Measurements from ENCODE around the gene CFC1. TPM values are rescaled to one million over a fixed set of nuclear protein-coding genes. Genes with fewer than 3 reads are reported as not detected.
"Not testable (repeated sequence)": the region's sequence is repeated elsewhere in the genome, so short reads cannot be mapped to it uniquely, and the experiment has no call there.

The CFC1 gene
- total and polyA plus RNA-seq, 2 experiments from 2014 or later: 52.6 to 59.1 TPM

DNA sequence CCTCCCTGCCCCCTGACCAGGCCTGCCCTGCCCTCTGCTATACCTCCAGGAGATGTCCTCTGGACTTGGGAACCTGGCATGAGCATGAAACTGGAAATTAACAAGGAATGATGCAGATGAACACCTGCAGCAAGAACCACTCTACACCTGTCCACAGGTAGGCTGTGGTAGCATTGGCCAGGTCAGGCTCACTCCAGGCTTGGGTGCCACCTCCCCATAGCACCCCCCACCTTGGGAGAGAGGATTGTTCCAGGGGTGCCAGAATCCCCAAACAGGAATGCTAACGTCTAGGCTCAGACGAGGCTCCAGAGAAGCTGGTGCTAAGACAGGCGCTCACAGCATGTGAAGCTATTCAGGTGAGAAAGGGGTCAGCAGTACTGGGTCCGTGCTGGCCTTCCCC, 5.4 kb downstream of the CFC1 start:
- H3K27ac ChIP-seq; H3K27me3 ChIP-seq; H3K4me3 ChIP-seq; DNase-seq (ENCODE audit: low read depth in 1 of 2, low spot score in 1 of 2); H3K4me1 ChIP-seq (ENCODE audit: low read depth); H3K9me3 ChIP-seq (ENCODE audit: low read depth); H3K36me3 ChIP-seq: not testable (repeated sequence)

DNA sequence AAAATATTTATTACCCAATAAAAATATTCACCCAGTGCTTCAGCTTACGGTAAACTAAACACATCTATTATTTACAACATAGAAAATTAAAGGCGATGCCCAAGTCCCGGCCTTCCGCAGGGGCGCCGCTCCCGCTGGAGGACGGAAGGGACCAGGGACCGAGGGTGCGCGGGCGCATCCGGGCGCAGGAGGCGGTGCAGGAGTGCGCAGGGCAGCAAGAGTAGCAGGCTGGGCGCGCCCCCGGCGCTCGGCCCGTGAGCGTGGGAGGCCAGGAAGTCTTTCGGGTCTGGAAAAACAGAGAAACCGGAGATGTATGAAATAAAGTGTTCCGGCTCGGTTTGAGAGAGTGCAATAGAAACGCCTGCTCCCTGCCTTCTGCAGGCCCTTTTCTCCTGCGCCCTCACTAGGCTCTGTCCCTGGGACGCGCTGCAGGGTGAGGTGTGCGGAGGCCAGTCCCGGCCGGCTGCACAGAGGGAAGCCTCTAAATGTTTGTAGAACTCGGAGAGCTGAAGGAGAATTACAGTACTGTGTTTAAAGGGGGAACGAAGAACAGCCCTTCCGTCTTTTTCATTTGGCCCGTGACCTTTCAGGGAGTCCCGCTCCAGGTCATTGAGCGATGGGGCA, 6.5 kb downstream of the CFC1 start:
- not testable (repeated sequence) for H3K9me3 ChIP-seq (ENCODE audit: low read depth); H3K4me3 ChIP-seq; H3K36me3 ChIP-seq; H3K27ac ChIP-seq; H3K27me3 ChIP-seq; DNase-seq (ENCODE audit: low read depth in 1 of 2, low spot score in 1 of 2); H3K4me1 ChIP-seq (ENCODE audit: low read depth)

DNA sequence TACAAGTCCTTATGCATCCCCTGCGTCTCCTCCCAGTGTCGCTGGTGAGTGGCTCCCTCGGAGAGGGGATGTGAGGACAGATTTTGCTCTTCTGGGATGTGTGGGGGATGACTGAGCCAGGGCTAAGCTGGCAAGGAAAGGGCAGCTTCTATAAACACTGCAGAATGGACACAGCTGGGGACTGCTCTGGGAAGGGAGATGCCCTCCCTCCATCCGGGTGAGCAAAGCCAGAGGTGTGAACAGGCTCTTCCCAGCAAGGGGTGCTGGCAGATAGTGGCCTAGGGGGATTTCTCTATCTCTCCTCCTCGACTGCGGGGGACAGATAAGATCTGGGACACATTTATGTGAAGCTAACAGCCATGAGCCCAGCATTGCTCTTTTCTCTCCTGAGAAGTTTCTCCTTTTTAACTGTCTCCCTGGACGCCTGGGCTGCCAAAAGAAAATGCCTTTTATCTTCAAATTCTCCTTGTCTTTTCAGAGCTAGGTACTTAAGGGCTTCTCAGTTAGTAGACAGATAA, 8.5 kb downstream of the CFC1 start:
- H3K9me3 ChIP-seq (ENCODE audit: low read depth); DNase-seq (ENCODE audit: low read depth in 1 of 2, low spot score in 1 of 2); H3K27me3 ChIP-seq; H3K4me3 ChIP-seq; H3K4me1 ChIP-seq (ENCODE audit: low read depth); H3K27ac ChIP-seq; H3K36me3 ChIP-seq: not testable (repeated sequence)

DNA sequence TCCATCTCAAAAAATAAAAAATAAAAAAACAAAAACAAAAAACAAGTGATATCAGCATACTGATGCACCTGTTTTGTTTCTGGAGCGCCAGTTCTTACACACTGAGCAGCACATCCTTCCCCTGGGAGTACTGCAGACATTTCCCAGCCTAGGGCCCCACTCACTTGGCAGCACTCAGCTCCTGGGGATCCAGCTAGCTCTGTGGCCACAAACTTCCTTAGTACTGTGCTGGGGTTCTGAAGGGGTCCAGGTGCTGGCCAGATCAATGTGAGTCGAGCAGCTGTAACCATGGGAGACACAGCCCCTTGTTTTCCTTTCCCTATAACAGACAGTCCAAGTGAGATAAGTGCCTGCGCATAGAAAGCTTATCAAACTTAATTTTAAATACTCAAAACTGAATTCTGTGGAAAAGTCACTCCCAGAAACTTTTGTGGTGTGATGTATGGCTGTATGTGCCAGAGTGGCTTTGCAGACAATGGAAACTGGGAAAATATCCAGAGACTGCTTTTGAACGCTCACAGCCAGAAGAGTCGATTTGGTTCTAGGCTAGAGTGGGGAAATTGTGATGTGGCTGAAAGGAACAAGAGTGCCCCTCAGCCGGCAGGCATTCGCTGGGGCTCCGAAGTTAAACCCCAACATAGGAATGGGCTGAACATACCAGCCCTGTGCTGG, 9.1 kb downstream of the CFC1 start:
- not testable (repeated sequence) for H3K9me3 ChIP-seq (ENCODE audit: low read depth); H3K4me3 ChIP-seq; H3K27me3 ChIP-seq; H3K36me3 ChIP-seq; H3K27ac ChIP-seq; H3K4me1 ChIP-seq (ENCODE audit: low read depth); DNase-seq (ENCODE audit: low read depth in 1 of 2, low spot score in 1 of 2)

DNA sequence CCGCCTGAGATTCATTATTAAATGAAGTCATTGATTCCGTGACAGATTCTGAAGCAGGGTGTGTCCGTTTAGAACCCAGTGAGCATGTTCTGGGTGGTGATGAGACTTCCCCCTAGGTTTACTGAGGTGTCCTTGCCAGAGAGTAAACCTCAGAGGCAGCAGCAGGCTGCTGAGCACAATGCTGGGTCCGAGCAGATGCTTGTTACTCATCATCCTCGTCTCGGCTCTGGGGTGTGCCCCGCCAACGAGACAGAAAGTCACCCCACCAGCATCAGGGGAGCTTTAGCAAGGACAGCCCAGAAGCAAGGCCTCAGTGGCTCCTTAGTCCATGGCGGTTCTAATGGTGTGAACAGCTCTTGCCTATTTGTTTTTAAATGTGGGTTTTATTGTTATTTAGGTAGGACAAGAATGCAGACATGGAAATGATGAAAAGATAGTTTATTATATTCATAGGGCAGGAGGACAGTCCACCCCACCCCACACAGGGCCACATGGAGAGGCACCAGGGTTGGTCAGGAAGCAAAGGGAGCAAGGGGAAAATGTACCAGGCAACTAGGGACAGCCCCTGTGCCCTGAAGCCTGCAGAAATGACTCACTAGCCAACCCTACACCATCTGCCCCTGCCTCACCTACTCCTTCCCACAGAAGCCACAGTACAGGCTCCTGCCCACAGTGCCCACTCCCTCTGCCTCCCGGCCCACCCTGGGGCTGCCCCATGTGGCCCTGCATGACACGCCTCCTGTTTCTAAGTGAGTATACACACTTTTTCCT, 10.5 kb downstream of the CFC1 start:
- not testable (repeated sequence) for H3K27me3 ChIP-seq; H3K4me3 ChIP-seq; H3K9me3 ChIP-seq (ENCODE audit: low read depth); DNase-seq (ENCODE audit: low read depth in 1 of 2, low spot score in 1 of 2); H3K27ac ChIP-seq; H3K4me1 ChIP-seq (ENCODE audit: low read depth); H3K36me3 ChIP-seq

DNA sequence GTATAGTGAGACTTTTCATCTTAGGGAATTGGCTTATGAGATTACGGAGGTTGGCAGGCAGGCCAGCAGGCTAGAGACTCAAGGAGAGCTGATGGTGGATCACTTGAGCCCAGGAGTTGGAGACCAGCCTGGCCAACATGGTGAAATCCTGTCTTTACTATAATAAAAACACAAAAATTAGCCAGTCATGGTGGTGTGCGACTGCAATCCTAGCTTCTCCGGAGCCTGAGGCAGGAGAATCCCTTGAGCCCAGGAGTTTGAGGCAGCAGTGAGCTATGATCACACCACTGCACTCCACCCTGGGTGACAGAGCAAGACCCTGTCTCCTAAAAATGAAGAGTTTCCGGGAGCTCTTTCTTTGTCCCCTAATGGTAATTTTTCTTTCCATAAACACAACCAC, 14.6 kb downstream of the CFC1 start:
- not testable (repeated sequence) for H3K27me3 ChIP-seq; H3K4me3 ChIP-seq; H3K27ac ChIP-seq; DNase-seq (ENCODE audit: low read depth in 1 of 2, low spot score in 1 of 2); H3K9me3 ChIP-seq (ENCODE audit: low read depth); H3K36me3 ChIP-seq; H3K4me1 ChIP-seq (ENCODE audit: low read depth)

DNA sequence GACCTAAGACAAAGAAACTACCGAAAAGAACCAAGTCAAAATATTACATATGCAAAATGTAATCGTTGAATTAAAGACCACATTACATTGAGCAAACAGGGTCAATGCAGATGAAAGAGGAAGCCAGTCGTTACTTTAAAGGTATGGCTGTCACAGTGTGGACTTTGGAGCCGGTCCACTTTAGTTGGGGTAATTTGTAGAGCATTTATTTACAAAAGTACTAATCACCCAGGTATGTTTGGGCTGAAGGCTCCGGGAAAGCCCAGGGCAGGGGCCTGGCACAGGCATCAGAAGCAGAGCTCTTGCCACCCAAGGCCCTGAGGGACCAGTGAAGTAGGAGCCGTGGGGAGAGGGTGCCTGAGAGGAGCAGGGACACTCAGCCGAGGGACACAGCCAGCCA, 15.8 kb downstream of the CFC1 start:
- H3K27ac ChIP-seq; DNase-seq (ENCODE audit: low read depth in 1 of 2, low spot score in 1 of 2); H3K9me3 ChIP-seq (ENCODE audit: low read depth); H3K4me1 ChIP-seq (ENCODE audit: low read depth); H3K4me3 ChIP-seq; H3K27me3 ChIP-seq; H3K36me3 ChIP-seq: not testable (repeated sequence)

DNA sequence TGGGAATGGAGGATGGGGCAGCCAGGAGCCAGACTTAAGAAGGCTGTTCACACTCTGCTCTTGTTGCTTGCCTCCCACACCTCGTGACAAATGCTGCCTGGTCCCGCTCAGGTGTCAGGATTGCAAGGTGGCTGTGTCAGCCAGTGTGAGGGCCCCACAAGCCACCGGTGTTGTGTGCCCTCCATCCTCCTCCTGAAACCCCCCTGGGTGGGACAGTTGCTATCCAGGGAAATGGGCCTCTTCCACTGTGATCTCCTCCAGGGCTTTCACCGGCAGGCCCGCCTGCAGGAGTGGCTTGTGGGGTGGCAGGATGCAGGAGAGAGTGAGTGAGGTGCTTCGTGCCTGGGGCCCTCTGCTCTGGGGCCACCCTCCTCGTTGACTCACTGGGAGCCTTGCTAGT, 16.4 kb downstream of the CFC1 start:
- H3K36me3 ChIP-seq; H3K4me3 ChIP-seq; DNase-seq (ENCODE audit: low read depth in 1 of 2, low spot score in 1 of 2); H3K27ac ChIP-seq; H3K4me1 ChIP-seq (ENCODE audit: low read depth); H3K9me3 ChIP-seq (ENCODE audit: low read depth); H3K27me3 ChIP-seq: not testable (repeated sequence)

DNA sequence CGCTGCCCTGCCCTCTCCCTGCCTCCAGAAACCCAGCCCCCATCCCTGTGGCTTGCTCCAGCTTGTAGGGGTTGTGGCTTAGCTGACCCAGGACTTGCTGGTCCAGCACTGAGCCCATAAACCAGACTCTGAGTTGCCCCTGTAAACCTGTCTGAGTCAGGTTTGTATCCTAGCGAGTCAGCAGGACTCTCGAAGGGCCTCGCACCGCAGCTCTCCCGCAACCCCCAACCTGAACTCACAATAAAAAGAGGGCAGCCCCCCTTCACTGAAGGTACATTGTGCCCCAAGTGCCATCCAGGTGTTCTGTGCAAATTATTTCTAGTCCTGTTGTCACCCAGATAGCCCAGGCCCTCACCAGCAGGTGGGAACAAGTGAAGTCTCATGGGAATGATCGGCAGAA, 17.9 kb downstream of the CFC1 start:
- not testable (repeated sequence) for H3K4me3 ChIP-seq; H3K27ac ChIP-seq; H3K36me3 ChIP-seq; H3K4me1 ChIP-seq (ENCODE audit: low read depth); DNase-seq (ENCODE audit: low read depth in 1 of 2, low spot score in 1 of 2); H3K9me3 ChIP-seq (ENCODE audit: low read depth); H3K27me3 ChIP-seq

DNA sequence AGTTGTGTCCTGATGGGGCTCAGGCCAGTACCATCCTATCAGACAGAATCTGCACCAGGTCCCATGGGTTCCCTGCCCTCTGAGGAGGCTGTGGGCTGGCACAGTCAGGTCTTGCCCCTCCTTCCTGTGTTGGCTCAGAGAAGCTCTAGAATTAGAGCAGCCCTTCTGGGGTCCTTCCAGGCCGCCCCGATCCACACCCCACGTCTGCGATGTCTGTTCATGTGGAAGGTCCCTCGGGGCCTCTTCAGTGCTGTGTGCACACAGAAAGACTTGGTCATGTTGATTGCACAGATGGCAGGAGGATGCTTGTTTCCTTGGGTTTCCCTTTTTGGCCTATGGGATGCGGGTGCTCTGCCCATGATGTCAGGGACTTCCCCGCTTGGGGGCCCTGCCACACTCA, 20.3 kb downstream of the CFC1 start:
- H3K27me3 ChIP-seq; H3K27ac ChIP-seq; H3K4me1 ChIP-seq (ENCODE audit: low read depth); H3K36me3 ChIP-seq; H3K4me3 ChIP-seq; H3K9me3 ChIP-seq (ENCODE audit: low read depth); DNase-seq (ENCODE audit: low read depth in 1 of 2, low spot score in 1 of 2): not testable (repeated sequence)

DNA sequence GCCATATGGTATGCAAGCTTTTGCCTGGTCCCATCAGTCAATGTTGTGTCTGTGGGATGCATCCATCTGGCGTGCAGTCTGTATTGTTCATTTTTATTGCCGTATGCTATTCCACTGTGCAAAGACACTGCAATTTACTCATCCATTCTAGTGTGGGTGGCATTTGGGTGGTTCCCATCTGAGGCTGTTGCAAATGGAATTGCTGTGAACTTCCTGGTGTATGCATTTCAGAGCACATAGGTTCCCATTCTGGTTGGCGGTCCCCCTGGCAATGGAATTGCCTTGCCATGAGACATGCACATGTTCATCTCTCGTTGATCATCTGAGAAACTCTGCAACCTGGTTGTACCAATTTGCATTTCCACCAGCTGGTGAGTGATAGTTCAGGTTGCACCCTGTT, 21.8 kb downstream of the CFC1 start:
- not testable (repeated sequence) for H3K4me3 ChIP-seq; H3K36me3 ChIP-seq; DNase-seq (ENCODE audit: low read depth in 1 of 2, low spot score in 1 of 2); H3K27me3 ChIP-seq; H3K4me1 ChIP-seq (ENCODE audit: low read depth); H3K9me3 ChIP-seq (ENCODE audit: low read depth); H3K27ac ChIP-seq

DNA sequence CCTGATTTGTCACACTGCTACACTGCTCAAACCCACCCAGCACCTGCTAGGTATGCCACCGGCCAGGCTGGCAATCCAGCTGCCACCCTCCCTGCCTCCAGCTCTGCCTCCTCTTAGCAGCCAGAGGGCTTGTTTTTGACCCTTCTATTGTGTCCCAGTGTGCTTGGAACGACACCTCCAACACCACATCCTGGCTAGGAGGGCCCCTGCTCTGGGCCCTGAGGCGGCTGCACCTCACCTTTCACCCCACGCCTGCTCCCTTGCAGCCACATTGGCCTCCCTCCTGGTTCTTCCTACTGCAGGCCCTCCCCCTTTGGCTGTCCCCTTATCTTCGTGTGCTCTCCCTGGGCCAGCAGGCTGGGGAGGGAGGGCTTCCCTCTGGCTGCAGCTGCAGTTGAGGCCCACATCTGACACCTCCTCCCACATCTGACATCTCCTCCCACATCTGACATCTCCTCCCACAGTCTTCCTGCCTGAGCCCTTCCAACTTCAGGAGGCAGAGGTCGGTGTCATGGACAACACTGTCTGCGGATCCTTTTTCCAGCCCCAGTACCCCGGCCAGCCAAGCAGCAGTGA, 23.1 kb downstream of the CFC1 start:
- H3K27ac ChIP-seq; H3K4me3 ChIP-seq; H3K9me3 ChIP-seq (ENCODE audit: low read depth); DNase-seq (ENCODE audit: low read depth in 1 of 2, low spot score in 1 of 2); H3K27me3 ChIP-seq; H3K36me3 ChIP-seq; H3K4me1 ChIP-seq (ENCODE audit: low read depth): not testable (repeated sequence)

DNA sequence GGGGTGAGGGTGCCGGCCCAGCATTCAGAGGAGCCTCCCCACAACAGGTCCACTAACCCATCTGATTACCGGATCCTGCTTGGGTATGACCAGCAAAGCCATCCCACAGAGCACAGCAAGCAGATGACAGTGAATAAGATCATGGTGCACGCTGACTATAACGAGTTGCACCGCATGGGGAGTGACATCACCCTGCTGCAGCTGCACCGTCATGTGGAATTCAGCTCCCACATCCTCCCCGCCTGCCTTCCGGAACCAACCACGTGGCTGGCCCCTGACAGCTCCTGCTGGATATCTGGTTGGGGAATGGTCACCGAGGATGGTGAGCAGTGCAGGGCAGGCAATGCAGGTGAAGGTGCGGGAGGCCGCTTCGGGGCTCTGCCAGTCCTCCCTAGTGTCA, 25.1 kb downstream of the CFC1 start:
- not testable (repeated sequence) for H3K9me3 ChIP-seq (ENCODE audit: low read depth); DNase-seq (ENCODE audit: low read depth in 1 of 2, low spot score in 1 of 2); H3K27me3 ChIP-seq; H3K4me3 ChIP-seq; H3K27ac ChIP-seq; H3K4me1 ChIP-seq (ENCODE audit: low read depth); H3K36me3 ChIP-seq

DNA sequence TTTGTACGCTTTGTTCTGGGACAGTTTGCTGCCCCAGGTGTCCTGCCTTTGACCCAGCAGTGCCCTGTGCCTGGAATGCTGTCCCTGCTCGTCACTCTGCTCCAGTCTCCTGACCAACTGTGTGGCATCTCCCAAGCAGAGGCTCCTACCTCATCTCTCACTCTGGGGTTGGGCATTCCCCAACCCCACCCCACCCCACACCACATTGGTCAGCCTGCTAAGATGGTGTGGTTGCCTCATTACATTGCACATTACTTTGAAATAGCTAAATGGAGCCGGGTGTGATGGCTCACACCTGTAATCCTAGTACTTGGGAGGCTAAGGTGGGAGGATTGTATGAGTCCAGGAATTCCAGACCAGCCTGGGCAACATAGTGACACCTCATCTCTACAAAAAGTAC, 27.4 kb downstream of the CFC1 start:
- not testable (repeated sequence) for H3K27me3 ChIP-seq; H3K4me1 ChIP-seq (ENCODE audit: low read depth); H3K36me3 ChIP-seq; H3K9me3 ChIP-seq (ENCODE audit: low read depth); H3K4me3 ChIP-seq; H3K27ac ChIP-seq; DNase-seq (ENCODE audit: low read depth in 1 of 2, low spot score in 1 of 2)

All from cardiac muscle cell (in vitro differentiated cells and primary cell).